ENCODE results near the gene PPP6R1. TPM values are rescaled to one million over a fixed set of nuclear protein-coding genes. Genes with fewer than 3 reads are reported as not detected.

The PPP6R1 gene
- total and polyA plus RNA-seq, 2 experiments from 2014 or later = 37.1 to 76.0 TPM

DNA sequence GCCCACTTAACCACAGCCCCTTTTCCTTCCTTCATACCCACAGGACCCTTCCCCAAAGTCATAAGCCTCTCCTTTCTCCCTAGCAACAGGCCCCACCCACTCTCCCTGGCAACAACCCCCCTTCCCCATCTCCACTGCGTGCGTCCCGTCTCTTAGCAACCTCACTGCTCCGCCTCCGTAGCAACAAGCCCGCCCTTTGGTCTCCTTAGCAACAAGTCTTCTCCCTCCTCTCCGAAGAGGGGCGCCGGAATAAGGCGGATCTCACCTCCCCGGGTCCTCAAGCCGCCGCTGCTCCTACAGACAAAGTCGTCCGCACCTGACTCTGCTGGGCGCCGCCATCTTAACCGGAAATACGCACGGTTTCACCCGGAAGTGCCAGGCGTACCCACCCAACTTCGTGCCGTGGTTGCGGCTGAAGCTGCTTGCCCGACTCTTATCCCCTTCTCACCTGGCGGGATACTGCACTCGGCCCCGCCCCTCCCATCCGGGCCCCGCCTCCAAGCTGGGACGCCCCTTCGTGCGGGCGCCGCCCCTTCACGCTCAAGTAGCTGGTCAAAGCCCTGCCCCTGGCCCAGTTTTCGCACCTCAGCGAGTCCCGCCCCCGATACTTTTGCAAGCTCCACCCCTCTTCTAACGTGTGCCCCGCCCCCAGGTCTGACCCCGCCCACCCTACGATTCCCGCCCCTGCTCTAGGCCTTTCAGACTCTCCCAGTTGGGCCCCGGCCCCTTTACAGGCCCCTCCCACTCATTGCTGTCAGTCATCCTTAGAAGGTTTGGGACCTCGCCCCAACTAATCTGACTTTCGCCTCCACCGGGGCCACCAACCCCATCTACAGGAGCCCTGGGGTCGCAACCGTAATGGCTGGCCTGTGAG is 21.2 kb upstream of the PPP6R1 start, which contains the start of gene HSPBP1:
HSPBP1 (minus strand) TSS at position 341 of the 874 bp plus-strand sequence. CDS start 502 bp downstream, outside the sequence.
- H3K36me3 ChIP-seq (replicated peaks; ENCODE audit: insufficient read depth, low read depth) = no peaks in the 10 kb centered on the region
- peak within 1 kb of the TSS; percentile 66 for H3K4me3 ChIP-seq
- DNase-seq (ENCODE audit: low spot score) = peak; percentile 97
- no peaks in the 10 kb centered on the region for H3K27me3 ChIP-seq
- H3K9me2 ChIP-seq (replicated peaks; ENCODE audit: insufficient read depth) = no peaks in the 10 kb centered on the region
- no peaks in the 10 kb centered on the region for H4K20me1 ChIP-seq (ENCODE audit: insufficient read depth, poor library complexity, severe bottlenecking)
- peaks cover 13% of the 10 kb centered on the region for H3K4me1 ChIP-seq (ENCODE audit: insufficient read depth)
- H2AFZ ChIP-seq = peak within 1 kb of the TSS; percentile 31
- peak within 1 kb of the TSS; percentile 76 for H3K27ac ChIP-seq
- peak within 1 kb of the TSS; percentile 89 for H3K4me2 ChIP-seq
- peaks cover 20% of the 10 kb centered on the region for H3K79me2 ChIP-seq
- WGBS (ENCODE audit: low lambda C conversion rate, missing lambda C conversion rate) = 4% methylated on average over 50 of the region's 52 CpGs
- no peaks in the 10 kb centered on the region for H3K9me3 ChIP-seq (ENCODE audit: low read depth)
- TF ChIP-seq, protein P1, sequence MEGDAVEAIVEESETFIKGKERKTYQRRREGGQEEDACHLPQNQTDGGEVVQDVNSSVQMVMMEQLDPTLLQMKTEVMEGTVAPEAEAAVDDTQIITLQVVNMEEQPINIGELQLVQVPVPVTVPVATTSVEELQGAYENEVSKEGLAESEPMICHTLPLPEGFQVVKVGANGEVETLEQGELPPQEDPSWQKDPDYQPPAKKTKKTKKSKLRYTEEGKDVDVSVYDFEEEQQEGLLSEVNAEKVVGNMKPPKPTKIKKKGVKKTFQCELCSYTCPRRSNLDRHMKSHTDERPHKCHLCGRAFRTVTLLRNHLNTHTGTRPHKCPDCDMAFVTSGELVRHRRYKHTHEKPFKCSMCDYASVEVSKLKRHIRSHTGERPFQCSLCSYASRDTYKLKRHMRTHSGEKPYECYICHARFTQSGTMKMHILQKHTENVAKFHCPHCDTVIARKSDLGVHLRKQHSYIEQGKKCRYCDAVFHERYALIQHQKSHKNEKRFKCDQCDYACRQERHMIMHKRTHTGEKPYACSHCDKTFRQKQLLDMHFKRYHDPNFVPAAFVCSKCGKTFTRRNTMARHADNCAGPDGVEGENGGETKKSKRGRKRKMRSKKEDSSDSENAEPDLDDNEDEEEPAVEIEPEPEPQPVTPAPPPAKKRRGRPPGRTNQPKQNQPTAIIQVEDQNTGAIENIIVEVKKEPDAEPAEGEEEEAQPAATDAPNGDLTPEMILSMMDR (IDR thresholded peaks at IDR 0.05; ENCODE audit: poor library complexity) = no peak
- TF ChIP-seq EZH2 (IDR thresholded peaks at IDR 0.05; ENCODE audit: borderline replicate concordance) (no peak), EZH2phosphoT487 (IDR thresholded peaks at IDR 0.05; ENCODE audit: low read depth, severe bottlenecking, unreplicated experiment) (no peak)

DNA sequence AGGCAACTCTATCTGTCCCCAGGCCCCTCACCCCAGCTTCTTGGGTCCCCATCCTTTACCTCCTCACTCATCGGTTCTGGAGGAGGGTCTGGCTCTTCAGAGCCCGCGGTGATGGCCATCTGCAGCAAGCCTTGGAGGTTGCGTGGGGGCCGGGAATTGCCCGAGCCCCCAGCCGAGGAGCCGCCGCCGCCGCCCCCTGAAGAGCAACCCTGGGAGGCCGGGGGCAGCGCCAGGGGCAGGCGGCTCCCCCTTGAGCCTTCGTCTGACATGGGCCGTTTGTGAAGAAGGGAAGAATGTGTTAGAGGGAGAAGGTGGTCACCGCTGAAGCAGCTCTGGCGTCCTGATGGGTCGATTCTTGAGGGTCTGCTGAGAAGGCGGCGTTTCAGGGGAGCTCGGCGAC is 20.5 kb upstream of the PPP6R1 start:
- H3K9me3 ChIP-seq (ENCODE audit: low read depth) = no peaks in the 10 kb centered on the region
- WGBS (ENCODE audit: low lambda C conversion rate, missing lambda C conversion rate) = 4% methylated on average over 17 of the region's 23 CpGs
- no peaks in the 10 kb centered on the region for H3K36me3 ChIP-seq (replicated peaks; ENCODE audit: insufficient read depth, low read depth)
- H3K27me3 ChIP-seq = no peaks in the 10 kb centered on the region
- H3K4me3 ChIP-seq = peak overlapping the region; percentile 66
- H3K27ac ChIP-seq = peak overlapping the region; percentile 76
- H2AFZ ChIP-seq = peak overlapping the region; percentile 31
- H3K9me2 ChIP-seq (replicated peaks; ENCODE audit: insufficient read depth) = no peaks in the 10 kb centered on the region
- H3K4me2 ChIP-seq = peak overlapping the region; percentile 89
- H3K79me2 ChIP-seq = peaks cover 16% of the 10 kb centered on the region
- no peaks in the 10 kb centered on the region for H4K20me1 ChIP-seq (ENCODE audit: insufficient read depth, poor library complexity, severe bottlenecking)
- peaks cover 13% of the 10 kb centered on the region for H3K4me1 ChIP-seq (ENCODE audit: insufficient read depth)
- TF ChIP-seq, protein P1 (IDR thresholded peaks at IDR 0.05; ENCODE audit: poor library complexity) = no peak
- TF ChIP-seq EZH2 (IDR thresholded peaks at IDR 0.05; ENCODE audit: borderline replicate concordance) (no peak), EZH2phosphoT487 (IDR thresholded peaks at IDR 0.05; ENCODE audit: low read depth, severe bottlenecking, unreplicated experiment) (no peak)
- no peak for DNase-seq (ENCODE audit: low spot score)

DNA sequence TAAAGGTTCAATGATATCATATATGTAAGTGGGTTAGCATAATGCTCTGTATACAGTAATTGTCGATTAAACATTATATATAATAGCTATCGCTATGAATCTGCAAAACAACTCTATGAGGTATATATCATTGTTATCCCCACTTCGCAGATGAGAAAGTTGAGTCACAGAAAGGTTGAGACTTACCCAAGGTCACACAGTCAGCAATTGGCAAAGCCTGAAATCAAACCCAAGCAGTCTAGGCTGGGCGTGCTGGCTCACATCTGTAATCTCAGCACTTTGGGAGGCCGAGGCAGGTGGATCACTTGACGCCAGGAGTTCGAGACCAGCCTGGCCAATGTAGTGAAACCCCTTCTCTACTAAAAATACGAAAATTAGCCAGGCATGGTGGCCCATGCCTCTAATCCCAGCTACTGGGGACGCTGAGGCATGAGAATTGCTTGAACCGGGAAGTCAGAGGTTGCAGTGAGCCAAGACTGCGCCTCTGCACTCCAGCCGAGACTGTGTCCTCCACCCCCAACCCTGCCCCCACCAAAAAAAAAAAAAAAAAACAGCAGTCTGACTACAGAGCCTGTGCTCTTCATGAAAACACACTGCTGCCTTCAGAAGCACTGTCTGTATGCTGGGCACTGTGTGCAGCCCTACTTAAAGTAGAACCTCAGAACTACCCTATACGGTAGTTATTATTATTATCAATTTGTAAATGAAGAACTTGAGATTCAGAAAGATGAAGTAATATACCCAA is 19.7 kb upstream of the PPP6R1 start:
- H4K20me1 ChIP-seq (ENCODE audit: insufficient read depth, poor library complexity, severe bottlenecking) = no peaks in the 10 kb centered on the region
- no peaks in the 10 kb centered on the region for H3K27me3 ChIP-seq
- TF ChIP-seq, protein P1 (IDR thresholded peaks at IDR 0.05; ENCODE audit: poor library complexity) = no peak
- TF ChIP-seq EZH2phosphoT487 (IDR thresholded peaks at IDR 0.05; ENCODE audit: low read depth, severe bottlenecking, unreplicated experiment) (no peak), EZH2 (IDR thresholded peaks at IDR 0.05; ENCODE audit: borderline replicate concordance) (no peak)
- H3K79me2 ChIP-seq = peaks cover 12% of the 10 kb centered on the region
- no peaks in the 10 kb centered on the region for H3K36me3 ChIP-seq (replicated peaks; ENCODE audit: insufficient read depth, low read depth)
- WGBS (ENCODE audit: low lambda C conversion rate, missing lambda C conversion rate) = 94% methylated on average over 13 of the region's 13 CpGs
- no peaks in the 10 kb centered on the region for H3K9me3 ChIP-seq (ENCODE audit: low read depth)
- peaks cover 13% of the 10 kb centered on the region for H3K4me1 ChIP-seq (ENCODE audit: insufficient read depth)
- no peaks in the 10 kb centered on the region for H3K9me2 ChIP-seq (replicated peaks; ENCODE audit: insufficient read depth)
- DNase-seq (ENCODE audit: low spot score) = no peak
- peak overlapping the region; percentile 89 for H3K4me2 ChIP-seq
- H2AFZ ChIP-seq = no peak overlapping the region
- H3K27ac ChIP-seq = no peak overlapping the region
- no peak overlapping the region for H3K4me3 ChIP-seq

Measured in hepatocyte (in vitro differentiated cells).